OCI-LY7 (cell line): ENCODE measurements around the gene BEND3. TPM values are rescaled to one million over a fixed set of nuclear protein-coding genes. Genes with fewer than 3 reads are reported as not detected.

ENCODE experiments used
- BruUV-seq: library from RNA; stranded (reverse); fragments of 400-500 nt; replicated peaks from 2 replicates; lab custom pipeline; 2021; lab: Mats Ljungman, UMichigan
- CTCF ChIA-PET: fragments of 300-600 bp; sonication (Branson Sonifier 250); formaldehyde crosslinking; loops from one replicate; lab custom pipeline; 2022; ENCODE audit warnings: antibody characterized with exemption; ENCODE audit not compliant: unreplicated experiment; lab: Charles Lee
- POLR2A ChIA-PET: fragments of 300-600 bp; sonication (Branson Sonifier 250); formaldehyde crosslinking; loops from one replicate; lab custom pipeline; 2022; ENCODE audit warnings: antibody characterized with exemption; lab: Charles Lee
- DNase-seq: peaks from one replicate; pipeline ENCODE4 v3.0.0-alpha.2; 2015; ENCODE audit warnings: low spot score
- H2AFZ ChIP-seq: fragments of 200-600 bp; sonication (generic), shearing (Covaris generic); 2 replicates; pipeline ENCODE4 v1.6.1; 2014; ENCODE audit warnings: mild to moderate bottlenecking, antibody characterized with exemption, low read length, moderate library complexity
- H3K27ac ChIP-seq: fragments of 200-600 bp; sonication (generic); 2 replicates; pipeline ENCODE4 v1.5.1; 2014; ENCODE audit warnings: mixed run types, low read depth, mild to moderate bottlenecking, moderate library complexity, low read length, inconsistent platforms; ENCODE audit not compliant: poor library complexity, severe bottlenecking
- H3K36me3 ChIP-seq: fragments of 200-600 bp; sonication (generic); 2 replicates; pipeline ENCODE4 v1.6.1; 2014; ENCODE audit warnings: mild to moderate bottlenecking, antibody characterized with exemption, low read length, moderate library complexity, mixed read lengths; ENCODE audit not compliant: insufficient read depth
- H3K4me1 ChIP-seq: fragments of 200-600 bp; sonication (generic); 2 replicates; pipeline ENCODE4 v1.5.1; 2014; ENCODE audit warnings: mild to moderate bottlenecking, low read length; ENCODE audit not compliant: insufficient read depth, poor library complexity, severe bottlenecking
- H3K4me2 ChIP-seq: fragments of 200-600 bp; sonication (generic); 2 replicates; pipeline ENCODE4 v1.6.1; 2014; ENCODE audit warnings: mild to moderate bottlenecking, low read length
- H3K4me3 ChIP-seq: fragments of 200-600 bp; sonication (generic); 2 replicates; pipeline ENCODE4 v1.5.1; 2014; ENCODE audit warnings: mild to moderate bottlenecking, low read depth, low read length; ENCODE audit not compliant: poor library complexity, severe bottlenecking
- H3K79me2 ChIP-seq: fragments of 200-600 bp; sonication (generic); 2 replicates; pipeline ENCODE4 v1.6.1; 2016; ENCODE audit warnings: low read depth, mild to moderate bottlenecking, low read length, moderate library complexity, mixed read lengths; ENCODE audit not compliant: insufficient read depth
- H3K9me2 ChIP-seq: fragments of 200-600 bp; sonication (generic); 2 replicates; pipeline ENCODE4 v1.6.1; 2016; ENCODE audit warnings: mild to moderate bottlenecking, low read length, mixed read lengths; ENCODE audit not compliant: insufficient read depth
- H3K9me3 ChIP-seq: fragments of 200-600 bp; sonication (generic); 2 replicates; pipeline ENCODE4 v1.6.1; 2014; ENCODE audit warnings: mild to moderate bottlenecking, mixed run types, low read length, mixed read lengths
- H4K20me1 ChIP-seq: fragments of 200-600 bp; sonication (generic); 2 replicates; pipeline ENCODE4 v1.6.1; 2014; ENCODE audit warnings: mild to moderate bottlenecking, antibody characterized with exemption, low read length, moderate library complexity, mixed read lengths; ENCODE audit not compliant: insufficient read depth
- EZH2phosphoT487 ChIP-seq: fragments of 200-600 bp; sonication (generic); IDR thresholded peaks from 2 replicates; pipeline ENCODE4 v1.6.1; 2018; ENCODE audit warnings: low read depth, borderline replicate concordance, mild to moderate bottlenecking, mixed run types, antibody characterized with exemption, low read length, moderate library complexity, mixed read lengths
- intact Hi-C: fragments of 100-400 bp; cut with micrococcal nuclease; formaldehyde crosslinking; loops from one replicate; pipeline ENCODE4 v1.10.0; 2022; ENCODE audit not compliant: unreplicated experiment
- total RNA-seq, 2 experiments: library from RNA; depleted of rRNA in 1 of 2; stranded (reverse); fragments of >200 nt in 1 of 2; shearing (Covaris generic) in 1 of 2; gene quantifications; 2 replicates each; pipeline ENCODE4 v1.2.3, GENCODE V29; 2014 to 2022
- TF ChIP-seq, protein P1 (sequence below): fragments of 200-600 bp; sonication (generic); conservative IDR thresholded peaks from 2 replicates; pipeline ENCODE4 v1.5.1; 2014; ENCODE audit warnings: mild to moderate bottlenecking, antibody characterized with exemption, low read length, moderate library complexity, mixed read lengths

BEND3 gene
- total RNA-seq, 2 experiments from 2014 or later: 11.7 to 14.3 TPM

GRCh38 chr6:107075951-107076381 lies 39.3 kb downstream of the BEND3 start:
- Histone ChIP-seq H3K36me3 (peaks cover 1% of the 10 kb centered on the region; the same call in 1 of the 2 replicates), H3K9me3 (no peaks in the 10 kb centered on the region), H3K9me2 (no peaks in the 10 kb centered on the region), H3K4me3 (no peak overlapping the region), H3K79me2 (no peaks in the 10 kb centered on the region), H3K27ac (no peak overlapping the region), H3K4me2 (no peak overlapping the region), H3K4me1 (no peaks in the 10 kb centered on the region), H2AFZ (no peak overlapping the region), H4K20me1 (no peaks in the 10 kb centered on the region)
- no TSS peak for BruUV-seq
- CTCF ChIA-PET: no interaction called here
- peak; percentile 46 for DNase-seq
- no peak for TF ChIP-seq EZH2phosphoT487
- TF ChIP-seq, protein P1, sequence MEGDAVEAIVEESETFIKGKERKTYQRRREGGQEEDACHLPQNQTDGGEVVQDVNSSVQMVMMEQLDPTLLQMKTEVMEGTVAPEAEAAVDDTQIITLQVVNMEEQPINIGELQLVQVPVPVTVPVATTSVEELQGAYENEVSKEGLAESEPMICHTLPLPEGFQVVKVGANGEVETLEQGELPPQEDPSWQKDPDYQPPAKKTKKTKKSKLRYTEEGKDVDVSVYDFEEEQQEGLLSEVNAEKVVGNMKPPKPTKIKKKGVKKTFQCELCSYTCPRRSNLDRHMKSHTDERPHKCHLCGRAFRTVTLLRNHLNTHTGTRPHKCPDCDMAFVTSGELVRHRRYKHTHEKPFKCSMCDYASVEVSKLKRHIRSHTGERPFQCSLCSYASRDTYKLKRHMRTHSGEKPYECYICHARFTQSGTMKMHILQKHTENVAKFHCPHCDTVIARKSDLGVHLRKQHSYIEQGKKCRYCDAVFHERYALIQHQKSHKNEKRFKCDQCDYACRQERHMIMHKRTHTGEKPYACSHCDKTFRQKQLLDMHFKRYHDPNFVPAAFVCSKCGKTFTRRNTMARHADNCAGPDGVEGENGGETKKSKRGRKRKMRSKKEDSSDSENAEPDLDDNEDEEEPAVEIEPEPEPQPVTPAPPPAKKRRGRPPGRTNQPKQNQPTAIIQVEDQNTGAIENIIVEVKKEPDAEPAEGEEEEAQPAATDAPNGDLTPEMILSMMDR: peak; percentile 74
- POLR2A ChIA-PET: no interaction called here
- intact Hi-C loops: loop anchor here (1.0 kb wide), 1 partner anchor 38 kb away; no protein-coding TSS in a partner anchor

DNA sequence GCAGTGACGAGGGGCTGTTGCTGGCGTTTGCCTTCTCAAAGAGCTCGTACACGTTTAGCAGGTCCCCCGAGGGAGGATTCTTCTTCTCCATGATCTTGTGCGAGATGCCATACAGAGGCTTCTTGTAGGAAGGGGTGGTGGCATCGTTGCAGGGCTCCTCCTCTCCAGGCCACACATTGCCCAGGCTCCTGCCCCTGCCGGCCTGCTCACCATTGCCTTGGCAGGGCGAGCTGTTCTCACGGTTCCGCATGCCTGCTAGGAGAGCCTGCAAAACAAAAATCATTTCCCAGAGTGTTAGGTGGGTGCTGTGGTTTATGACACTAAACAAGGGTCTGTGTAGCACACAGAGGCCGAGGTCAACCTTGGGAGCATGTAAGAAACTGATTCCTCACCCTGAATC lies 44.6 kb downstream of the BEND3 start:
- Histone ChIP-seq H3K9me3 (no peaks in the 10 kb centered on the region), H2AFZ (no peak overlapping the region), H3K4me3 (no peak overlapping the region), H3K9me2 (no peaks in the 10 kb centered on the region), H3K4me1 (no peaks in the 10 kb centered on the region), H3K79me2 (no peaks in the 10 kb centered on the region), H3K4me2 (no peak overlapping the region), H4K20me1 (no peaks in the 10 kb centered on the region), H3K27ac (no peak overlapping the region), H3K36me3 (peaks cover 31% of the 10 kb centered on the region)
- BruUV-seq: no TSS peak
- ChIA-PET CTCF (no interaction called here), POLR2A (no interaction called here)
- TF ChIP-seq EZH2phosphoT487: no peak
- TF ChIP-seq, protein P1: no peak
- intact Hi-C loops: no loop called here
- DNase-seq: no peak

- no peak for DNase-seq
- no peak for TF ChIP-seq EZH2phosphoT487
- TF ChIP-seq, protein P1: no peak
- no peak overlapping the region for H2AFZ ChIP-seq
- no peak overlapping the region for H3K4me3 ChIP-seq
- H3K4me1 ChIP-seq: peaks cover 1% of the 10 kb centered on the region
- BruUV-seq: no TSS peak
- no peaks in the 10 kb centered on the region for H3K79me2 ChIP-seq
- no peaks in the 10 kb centered on the region for H4K20me1 ChIP-seq
- no peaks in the 10 kb centered on the region for H3K9me3 ChIP-seq
- H3K4me2 ChIP-seq: no peak overlapping the region
- CTCF ChIA-PET: no interaction called here
- H3K9me2 ChIP-seq: no peaks in the 10 kb centered on the region
- no peak overlapping the region for H3K27ac ChIP-seq
- intact Hi-C loops: no loop called here
- POLR2A ChIA-PET: interaction anchor here (0.6 to 1.1 kb wide), 3 partner anchors 15 to 505 kb away, joined by 3 to 4 read pairs (median 3); no protein-coding TSS in a partner anchor
- H3K36me3 ChIP-seq: peaks cover 31% of the 10 kb centered on the region
Measured at GRCh38 chr6:107069631-107070548, 45.4 kb downstream of the BEND3 start.
